NT2/D1 (cell line): ENCODE measurements around the gene ATP1A4.

Experiments
- DNase-seq: peaks from one replicate; pipeline ENCODE4 v3.0.0-alpha.2; 2011; ENCODE audit warnings: low read depth, low spot score
- H3K27me3 ChIP-seq: 2 replicates; pipeline ENCODE4 v1.6.0; 2011; ENCODE audit warnings: mild to moderate bottlenecking; ENCODE audit not compliant: insufficient read length, insufficient read depth
- H3K36me3 ChIP-seq: 2 replicates; pipeline ENCODE4 v1.6.1; 2011; ENCODE audit warnings: mild to moderate bottlenecking, low read length, mixed read lengths; ENCODE audit not compliant: insufficient read depth, insufficient read length
- H3K4me1 ChIP-seq: 2 replicates; pipeline ENCODE4 v1.5.1; 2011; ENCODE audit not compliant: insufficient read depth, insufficient read length
- H3K4me3 ChIP-seq: 2 replicates; pipeline ENCODE4 v1.5.1; 2011; ENCODE audit warnings: low read depth; ENCODE audit not compliant: insufficient read length
- H3K9ac ChIP-seq: 2 replicates; pipeline ENCODE4 v1.6.0; 2011; ENCODE audit warnings: low read depth; ENCODE audit not compliant: insufficient read length
- H3K9me3 ChIP-seq: 2 replicates; pipeline ENCODE4 v1.5.1; 2011; ENCODE audit warnings: mild to moderate bottlenecking, low read length; ENCODE audit not compliant: insufficient read depth
- SUZ12 ChIP-seq: IDR thresholded peaks from 2 replicates; pipeline ENCODE4 v1.6.1; 2011; ENCODE audit not compliant: insufficient read length, insufficient read depth; ENCODE audit errors: extremely low read depth
- YY1 ChIP-seq: IDR thresholded peaks from 2 replicates; pipeline ENCODE4 v1.6.1; 2011; ENCODE audit not compliant: insufficient read length, insufficient read depth
- ZNF274 ChIP-seq: IDR thresholded peaks from 2 replicates; pipeline ENCODE4 v1.6.1; 2011; ENCODE audit warnings: mild to moderate bottlenecking, low read depth, low read length

The ATP1A4 gene

DNA sequence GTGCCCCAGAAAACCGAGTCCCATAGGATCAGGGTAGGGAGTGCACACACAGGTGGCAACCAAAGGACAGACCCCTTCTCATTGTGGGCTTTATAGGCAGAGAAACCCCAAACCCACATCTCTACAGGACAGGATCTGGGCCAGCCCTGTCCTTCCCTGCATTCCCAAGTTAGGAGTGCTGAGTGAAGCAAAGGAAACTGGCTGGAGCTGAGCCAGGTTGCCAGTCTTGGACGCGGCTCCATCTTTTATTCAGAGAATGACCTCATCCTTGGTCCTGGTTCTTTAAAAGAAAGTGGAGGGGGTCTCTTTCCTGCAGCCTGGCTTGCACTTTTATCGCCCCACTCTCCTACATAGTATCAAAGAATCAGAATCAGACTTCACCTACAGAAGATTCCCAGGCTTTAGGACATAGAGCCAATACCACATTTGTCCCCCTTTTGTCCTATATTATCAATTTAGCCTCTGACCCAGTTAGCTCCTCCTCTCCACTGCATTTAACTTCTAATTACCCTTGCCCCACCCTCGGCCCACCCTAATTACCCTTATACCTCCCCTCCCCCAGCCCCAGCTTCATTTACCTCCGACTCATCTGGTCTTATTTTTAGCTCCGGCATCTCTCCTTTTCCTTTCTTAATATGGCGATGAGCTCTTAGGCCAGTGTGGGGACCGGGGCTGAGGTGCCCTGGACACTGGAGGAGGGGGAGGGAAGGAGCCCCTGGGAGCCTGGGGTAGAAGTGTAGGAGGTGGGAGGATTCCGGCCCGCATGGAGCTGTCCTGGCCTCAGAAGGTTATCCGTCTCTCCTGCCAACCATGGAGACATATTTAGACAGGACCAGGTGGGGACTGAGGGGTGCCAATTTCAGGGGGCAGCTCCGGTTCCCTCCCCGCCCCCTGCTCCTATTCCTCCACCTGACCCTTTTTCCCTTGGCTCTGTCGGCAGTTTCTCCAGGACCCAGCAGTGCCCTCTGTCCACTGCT, 38.5 kb downstream of the ATP1A4 start, which contains the start of gene CASQ1:
Gene CASQ1, plus strand, starts transcription at position 927 of the 977 bp plus-strand sequence. CDS start 177 bp downstream, outside the sequence.
- Histone ChIP-seq H3K27me3 (no peaks in the 10 kb centered on the region), H3K36me3 (no peaks in the 10 kb centered on the region), H3K9ac (no peak within 1 kb of the TSS), H3K4me3 (no peak within 1 kb of the TSS), H3K9me3 (no peaks in the 10 kb centered on the region), H3K4me1 (peaks cover 21% of the 10 kb centered on the region)
- no peak for DNase-seq
- TF ChIP-seq YY1 (no peak), ZNF274 (no peak), SUZ12 (no peak)

DNA sequence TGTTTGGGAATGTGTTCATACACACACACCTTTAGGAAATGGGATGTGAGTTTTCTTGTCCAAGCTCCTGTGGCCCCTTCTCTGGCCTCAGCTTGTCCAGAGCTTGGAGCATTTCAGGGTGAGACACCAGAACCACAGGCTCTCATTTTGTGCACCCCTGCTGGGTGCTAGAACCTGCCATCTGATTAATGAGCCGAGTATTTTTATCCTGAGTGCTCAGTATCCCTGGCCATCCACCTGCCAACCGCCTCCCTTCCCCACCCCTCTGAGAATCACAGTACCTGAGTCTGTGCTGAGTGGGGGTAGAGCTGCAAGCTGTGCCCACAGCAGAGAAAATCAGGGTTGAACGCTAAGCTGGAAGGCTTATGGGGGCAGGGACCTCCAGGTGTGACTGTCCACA, 40.4 kb downstream of the ATP1A4 start:
- H3K9ac ChIP-seq = no peak overlapping the region

DNA sequence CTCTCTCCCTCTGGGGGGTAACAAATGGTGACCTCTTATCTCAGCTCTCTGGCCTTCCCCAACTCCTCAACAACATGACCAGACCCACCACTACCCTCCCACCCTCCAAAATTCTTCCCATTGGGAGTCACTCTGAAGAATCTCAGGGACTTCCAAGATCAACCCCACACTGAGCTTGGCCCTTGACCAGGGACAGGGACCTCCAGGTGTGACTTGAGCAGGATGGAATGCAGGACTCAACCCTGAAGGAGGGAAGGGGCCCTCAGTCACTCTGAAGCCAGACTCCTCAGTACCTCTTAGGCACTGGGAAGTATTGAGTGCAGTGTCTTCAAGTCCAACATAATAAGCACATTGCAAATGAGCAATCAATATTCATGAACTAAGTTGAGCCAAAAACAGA, 40.8 kb downstream of the ATP1A4 start:
- no peak for DNase-seq
- peaks cover 21% of the 10 kb centered on the region for H3K4me1 ChIP-seq
- no peak overlapping the region for H3K4me3 ChIP-seq

More for the DNA sequence above, 40.4 kb downstream of the ATP1A4 start:
- DNase-seq = no peak
- TF ChIP-seq YY1 (no peak), ZNF274 (no peak), SUZ12 (no peak)
- H3K36me3 ChIP-seq = no peaks in the 10 kb centered on the region
- H3K4me1 ChIP-seq = peaks cover 21% of the 10 kb centered on the region
- H3K9me3 ChIP-seq = no peaks in the 10 kb centered on the region
- H3K27me3 ChIP-seq = no peaks in the 10 kb centered on the region
- no peak overlapping the region for H3K4me3 ChIP-seq

DNA sequence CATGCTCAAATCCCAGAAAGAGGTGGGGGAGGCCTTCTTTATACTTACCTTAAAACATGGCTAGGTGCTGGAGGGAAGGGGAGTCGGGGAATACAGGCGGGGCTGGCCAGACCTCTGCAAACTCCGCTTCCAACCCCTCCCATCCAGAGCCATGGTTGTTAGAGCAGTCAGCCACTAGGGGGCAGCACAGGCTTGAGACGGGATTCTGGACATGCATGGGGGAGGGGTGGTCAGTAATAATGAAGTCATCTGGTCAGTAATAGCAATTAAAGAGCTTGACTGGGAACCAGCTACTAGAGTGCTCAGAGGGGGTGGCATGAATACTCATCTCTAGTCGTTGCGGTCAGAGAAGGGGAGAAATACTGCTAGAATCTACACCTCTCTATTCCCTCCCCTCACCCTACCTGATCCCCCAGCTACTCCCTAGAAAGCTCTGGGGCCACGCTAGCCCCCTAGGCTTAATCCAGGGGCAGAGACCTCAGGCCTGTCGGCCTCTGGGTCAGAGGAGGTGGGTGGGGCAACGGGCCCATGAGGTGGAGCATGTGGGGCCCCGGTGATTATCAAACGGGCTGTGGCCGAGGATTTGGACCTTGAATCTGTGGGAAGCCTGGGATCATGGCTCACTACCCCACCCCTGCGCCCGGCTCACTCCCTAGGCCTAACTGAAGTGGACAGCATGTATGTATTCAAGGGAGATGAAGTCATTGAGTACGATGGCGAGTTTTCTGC, 41.9 kb downstream of the ATP1A4 start:
- no peaks in the 10 kb centered on the region for H3K27me3 ChIP-seq
- H3K9ac ChIP-seq = no peak overlapping the region
- H3K9me3 ChIP-seq = no peaks in the 10 kb centered on the region
- peak; percentile 94 for DNase-seq
- H3K4me1 ChIP-seq = peaks cover 21% of the 10 kb centered on the region
- H3K36me3 ChIP-seq = no peaks in the 10 kb centered on the region
- H3K4me3 ChIP-seq = no peak overlapping the region
- no peak for TF ChIP-seq SUZ12
- TF ChIP-seq YY1 = no peak
- TF ChIP-seq ZNF274 = no peak

More for the DNA sequence above, 40.8 kb downstream of the ATP1A4 start:
- no peak overlapping the region for H3K9ac ChIP-seq
- H3K36me3 ChIP-seq = no peaks in the 10 kb centered on the region
- TF ChIP-seq ZNF274 = no peak
- TF ChIP-seq SUZ12 = no peak
- TF ChIP-seq YY1 = no peak
- no peaks in the 10 kb centered on the region for H3K9me3 ChIP-seq
- H3K27me3 ChIP-seq = no peaks in the 10 kb centered on the region

DNA sequence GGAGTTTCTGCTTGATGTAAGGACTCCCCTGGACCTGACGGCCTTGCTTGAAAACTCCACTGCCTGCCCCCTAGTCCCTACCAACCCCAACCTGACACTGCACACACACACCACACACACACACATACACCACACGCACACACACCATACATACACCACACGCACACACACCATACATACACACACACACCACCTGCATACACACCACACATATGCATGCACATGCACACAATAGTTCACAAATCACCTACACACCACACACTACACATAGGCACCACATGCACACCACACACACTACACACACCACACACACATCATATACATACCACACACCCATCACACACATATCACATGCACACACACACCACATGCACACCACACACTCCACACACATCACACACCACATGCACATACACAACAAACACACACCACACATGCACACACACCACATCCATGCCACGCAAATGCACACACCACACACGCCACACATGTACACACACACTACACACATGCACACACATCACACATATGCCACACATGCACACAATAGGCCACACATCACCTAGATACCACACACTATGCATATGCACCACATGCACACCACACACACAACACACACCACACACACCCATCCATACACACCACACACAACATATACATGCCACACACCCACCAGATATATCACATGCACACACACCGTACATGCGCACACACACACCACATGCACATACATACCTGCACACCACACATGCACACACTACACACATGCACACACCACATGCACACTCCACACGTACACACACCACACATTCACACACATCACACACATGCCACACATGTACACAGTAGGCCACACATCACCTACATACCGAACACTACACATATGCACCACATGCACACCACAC, 42.7 kb downstream of the ATP1A4 start:
- H3K4me1 ChIP-seq = peaks cover 19% of the 10 kb centered on the region
- TF ChIP-seq ZNF274 (no peak), YY1 (no peak), SUZ12 (no peak)
- no peaks in the 10 kb centered on the region for H3K27me3 ChIP-seq
- no peaks in the 10 kb centered on the region for H3K9me3 ChIP-seq
- H3K9ac ChIP-seq = no peak overlapping the region
- DNase-seq = no peak
- H3K4me3 ChIP-seq = no peak overlapping the region
- no peaks in the 10 kb centered on the region for H3K36me3 ChIP-seq

DNA sequence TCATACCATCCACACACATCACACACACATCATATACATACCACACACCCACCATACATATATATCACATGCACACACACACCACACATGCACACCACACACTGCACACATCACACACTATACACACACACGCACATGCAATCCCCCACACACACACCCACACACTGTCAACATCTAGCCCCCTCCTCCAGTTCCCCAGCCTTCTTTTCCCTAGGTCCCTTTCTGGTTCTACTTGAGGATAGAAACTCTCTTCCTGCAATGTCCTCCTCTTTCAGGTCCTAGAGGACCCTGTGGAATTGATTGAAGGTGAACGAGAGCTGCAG, 43.3 kb downstream of the ATP1A4 start:
- Histone ChIP-seq H3K27me3 (no peaks in the 10 kb centered on the region), H3K36me3 (no peaks in the 10 kb centered on the region), H3K4me1 (peaks cover 15% of the 10 kb centered on the region), H3K9me3 (no peaks in the 10 kb centered on the region), H3K4me3 (no peak overlapping the region), H3K9ac (no peak overlapping the region)
- no peak for DNase-seq
- TF ChIP-seq YY1 = no peak
- no peak for TF ChIP-seq SUZ12
- TF ChIP-seq ZNF274 = no peak
